ENCODE results near the gene CARD6. TPM values are rescaled to one million over a fixed set of nuclear protein-coding genes. Genes with fewer than 3 reads are reported as not detected.

Gene CARD6
- total and polyA plus RNA-seq, 9 of the 15 experiments (the other 6 are each of a cell fraction or from before 2014, with no cell fraction given) = 3.5 to 8.3 (median 5.9) TPM

DNA sequence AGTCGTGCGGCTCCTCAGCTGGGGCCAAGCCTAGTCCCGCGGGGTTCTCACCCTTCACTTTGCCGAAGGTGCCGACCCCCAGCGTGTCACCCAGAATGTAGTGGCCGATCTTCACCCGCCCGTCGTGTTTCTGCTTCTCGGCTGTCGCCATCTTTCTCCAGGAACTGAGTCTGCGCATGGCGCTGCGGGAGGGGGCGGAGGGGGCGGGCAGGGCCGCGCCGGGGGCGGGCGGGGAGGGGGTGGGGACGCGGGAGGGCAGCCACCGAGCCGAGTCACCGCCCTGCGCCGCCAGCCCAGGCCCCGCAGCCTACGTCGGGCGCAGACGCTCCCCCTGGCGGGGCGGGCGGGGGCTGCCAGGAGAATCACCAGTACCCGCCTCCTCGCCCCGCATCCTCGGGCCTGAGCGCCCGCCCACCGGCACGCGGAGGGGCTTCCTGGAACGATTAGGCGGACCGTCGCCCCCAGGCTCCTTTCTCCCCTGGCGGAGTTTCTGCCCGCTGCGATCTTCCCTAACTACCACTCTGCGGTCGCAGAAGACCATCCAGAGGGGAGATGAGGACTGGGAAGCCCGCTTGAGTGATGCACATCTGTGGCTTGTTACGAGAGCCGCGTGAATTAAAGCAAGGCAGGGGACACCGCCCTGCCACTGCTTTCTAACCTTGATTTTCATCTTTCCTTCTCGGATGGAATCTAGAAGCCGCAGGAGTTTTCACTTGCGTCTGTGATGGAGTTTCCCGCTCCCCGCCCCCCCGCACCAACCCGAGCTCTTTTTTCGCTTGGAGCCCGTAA is 43.0 kb upstream of the CARD6 start, which contains the start of gene PRKAA1 (continued):
- peak; percentile 96 for TF ChIP-seq TAF9B (IDR thresholded peaks at IDR 0.05; ENCODE audit: partially characterized antibody)
- TF ChIP-seq, protein P1, sequence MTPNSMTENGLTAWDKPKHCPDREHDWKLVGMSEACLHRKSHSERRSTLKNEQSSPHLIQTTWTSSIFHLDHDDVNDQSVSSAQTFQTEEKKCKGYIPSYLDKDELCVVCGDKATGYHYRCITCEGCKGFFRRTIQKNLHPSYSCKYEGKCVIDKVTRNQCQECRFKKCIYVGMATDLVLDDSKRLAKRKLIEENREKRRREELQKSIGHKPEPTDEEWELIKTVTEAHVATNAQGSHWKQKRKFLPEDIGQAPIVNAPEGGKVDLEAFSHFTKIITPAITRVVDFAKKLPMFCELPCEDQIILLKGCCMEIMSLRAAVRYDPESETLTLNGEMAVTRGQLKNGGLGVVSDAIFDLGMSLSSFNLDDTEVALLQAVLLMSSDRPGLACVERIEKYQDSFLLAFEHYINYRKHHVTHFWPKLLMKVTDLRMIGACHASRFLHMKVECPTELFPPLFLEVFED (CRISPR knock-in tag; conservative IDR thresholded peaks at IDR 0.05) = no peak; the same call in 1 of the 2 replicates
- TF ChIP-seq, protein P2, sequence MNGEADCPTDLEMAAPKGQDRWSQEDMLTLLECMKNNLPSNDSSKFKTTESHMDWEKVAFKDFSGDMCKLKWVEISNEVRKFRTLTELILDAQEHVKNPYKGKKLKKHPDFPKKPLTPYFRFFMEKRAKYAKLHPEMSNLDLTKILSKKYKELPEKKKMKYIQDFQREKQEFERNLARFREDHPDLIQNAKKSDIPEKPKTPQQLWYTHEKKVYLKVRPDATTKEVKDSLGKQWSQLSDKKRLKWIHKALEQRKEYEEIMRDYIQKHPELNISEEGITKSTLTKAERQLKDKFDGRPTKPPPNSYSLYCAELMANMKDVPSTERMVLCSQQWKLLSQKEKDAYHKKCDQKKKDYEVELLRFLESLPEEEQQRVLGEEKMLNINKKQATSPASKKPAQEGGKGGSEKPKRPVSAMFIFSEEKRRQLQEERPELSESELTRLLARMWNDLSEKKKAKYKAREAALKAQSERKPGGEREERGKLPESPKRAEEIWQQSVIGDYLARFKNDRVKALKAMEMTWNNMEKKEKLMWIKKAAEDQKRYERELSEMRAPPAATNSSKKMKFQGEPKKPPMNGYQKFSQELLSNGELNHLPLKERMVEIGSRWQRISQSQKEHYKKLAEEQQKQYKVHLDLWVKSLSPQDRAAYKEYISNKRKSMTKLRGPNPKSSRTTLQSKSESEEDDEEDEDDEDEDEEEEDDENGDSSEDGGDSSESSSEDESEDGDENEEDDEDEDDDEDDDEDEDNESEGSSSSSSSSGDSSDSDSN (IDR thresholded peaks at IDR 0.05; ENCODE audit: borderline replicate concordance in 1 of 2, low read depth in 2 of 2, low read length in 2 of 2) = no peak; a peak in 1 of 4 replicates
- TF ChIP-seq EWSR1 (IDR thresholded peaks at IDR 0.05; ENCODE audit: borderline replicate concordance, low read depth, partially characterized antibody) = no peak
- peak; percentile 60; the same call in 1 of the 2 replicates for TF ChIP-seq POLR2H (tag; IDR thresholded peaks at IDR 0.05; ENCODE audit: low read depth)
- TF ChIP-seq, protein P3, sequence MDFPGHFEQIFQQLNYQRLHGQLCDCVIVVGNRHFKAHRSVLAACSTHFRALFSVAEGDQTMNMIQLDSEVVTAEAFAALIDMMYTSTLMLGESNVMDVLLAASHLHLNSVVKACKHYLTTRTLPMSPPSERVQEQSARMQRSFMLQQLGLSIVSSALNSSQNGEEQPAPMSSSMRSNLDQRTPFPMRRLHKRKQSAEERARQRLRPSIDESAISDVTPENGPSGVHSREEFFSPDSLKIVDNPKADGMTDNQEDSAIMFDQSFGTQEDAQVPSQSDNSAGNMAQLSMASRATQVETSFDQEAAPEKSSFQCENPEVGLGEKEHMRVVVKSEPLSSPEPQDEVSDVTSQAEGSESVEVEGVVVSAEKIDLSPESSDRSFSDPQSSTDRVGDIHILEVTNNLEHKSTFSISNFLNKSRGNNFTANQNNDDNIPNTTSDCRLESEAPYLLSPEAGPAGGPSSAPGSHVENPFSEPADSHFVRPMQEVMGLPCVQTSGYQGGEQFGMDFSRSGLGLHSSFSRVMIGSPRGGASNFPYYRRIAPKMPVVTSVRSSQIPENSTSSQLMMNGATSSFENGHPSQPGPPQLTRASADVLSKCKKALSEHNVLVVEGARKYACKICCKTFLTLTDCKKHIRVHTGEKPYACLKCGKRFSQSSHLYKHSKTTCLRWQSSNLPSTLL (IDR thresholded peaks at IDR 0.05) = peak; percentile 78; the same call in 1 of the 2 replicates
- TF ChIP-seq, protein P4, sequence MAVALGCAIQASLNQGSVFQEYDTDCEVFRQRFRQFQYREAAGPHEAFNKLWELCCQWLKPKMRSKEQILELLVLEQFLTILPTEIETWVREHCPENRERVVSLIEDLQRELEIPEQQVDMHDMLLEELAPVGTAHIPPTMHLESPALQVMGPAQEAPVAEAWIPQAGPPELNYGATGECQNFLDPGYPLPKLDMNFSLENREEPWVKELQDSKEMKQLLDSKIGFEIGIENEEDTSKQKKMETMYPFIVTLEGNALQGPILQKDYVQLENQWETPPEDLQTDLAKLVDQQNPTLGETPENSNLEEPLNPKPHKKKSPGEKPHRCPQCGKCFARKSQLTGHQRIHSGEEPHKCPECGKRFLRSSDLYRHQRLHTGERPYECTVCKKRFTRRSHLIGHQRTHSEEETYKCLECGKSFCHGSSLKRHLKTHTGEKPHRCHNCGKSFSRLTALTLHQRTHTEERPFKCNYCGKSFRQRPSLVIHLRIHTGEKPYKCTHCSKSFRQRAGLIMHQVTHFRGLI (CRISPR knock-in tag; IDR thresholded peaks at IDR 0.05) = no peak
- TF ChIP-seq, protein P5, sequence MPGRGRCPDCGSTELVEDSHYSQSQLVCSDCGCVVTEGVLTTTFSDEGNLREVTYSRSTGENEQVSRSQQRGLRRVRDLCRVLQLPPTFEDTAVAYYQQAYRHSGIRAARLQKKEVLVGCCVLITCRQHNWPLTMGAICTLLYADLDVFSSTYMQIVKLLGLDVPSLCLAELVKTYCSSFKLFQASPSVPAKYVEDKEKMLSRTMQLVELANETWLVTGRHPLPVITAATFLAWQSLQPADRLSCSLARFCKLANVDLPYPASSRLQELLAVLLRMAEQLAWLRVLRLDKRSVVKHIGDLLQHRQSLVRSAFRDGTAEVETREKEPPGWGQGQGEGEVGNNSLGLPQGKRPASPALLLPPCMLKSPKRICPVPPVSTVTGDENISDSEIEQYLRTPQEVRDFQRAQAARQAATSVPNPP (IDR thresholded peaks at IDR 0.05; ENCODE audit: borderline replicate concordance, insufficient read depth, insufficient read length) = no peak
- 0 out of 2 replicates have a peak, but pooled peaks have one; percentile 39 for TF ChIP-seq NCOR1 (IDR thresholded peaks at IDR 0.05)
- TF ChIP-seq TAF7 (tag; IDR thresholded peaks at IDR 0.05) = peak; percentile 96
- no peak for TF ChIP-seq RBM39 (optimal IDR thresholded peaks at IDR 0.05; ENCODE audit: low read depth, low read length)
- peak; percentile 90 for TF ChIP-seq L3MBTL2 (IDR thresholded peaks at IDR 0.05)
- no peak for TF ChIP-seq SREBF1 (IDR thresholded peaks at IDR 0.05; ENCODE audit: borderline replicate concordance, low read depth, low read length)
- no peak for TF ChIP-seq PHTF2 (CRISPR knock-in tag; IDR thresholded peaks at IDR 0.05)
- peak; percentile 91; the same call in 1 of the 2 replicates for TF ChIP-seq PHF8 (IDR thresholded peaks at IDR 0.05; ENCODE audit: borderline replicate concordance, low read length)
- no peak for TF ChIP-seq NFYB (IDR thresholded peaks at IDR 0.05; ENCODE audit: extremely low read depth, insufficient read length)
- no peak for TF ChIP-seq CHD4 (IDR thresholded peaks at IDR 0.05; ENCODE audit: insufficient read depth, insufficient replicate concordance, low read depth, low read length, poor library complexity, severe bottlenecking)
- no peak for TF ChIP-seq PHB (CRISPR knock-in tag; IDR thresholded peaks at IDR 0.05)
